Uterus (tissue), 4 donors: ENCODE data around the gene ARR3. TPM values are rescaled to one million over a fixed set of nuclear protein-coding genes. Genes with fewer than 3 reads are reported as not detected.

Experiments used
- DNase-seq, 2 donors: peaks; one replicate each; pipeline ENCODE4 v3.0.0-alpha.2; 2019 to 2020
- H3K27ac ChIP-seq, 2 donors: fragments of 200-600 bp; sonication (generic); 1 replicate in 1 of 2; 2 replicates in 1 of 2; pipeline ENCODE4 v1.5.1; 2016 to 2018
- H3K27me3 ChIP-seq, 2 donors: fragments of 200-600 bp; sonication (generic); one replicate each; pipeline ENCODE4 v1.5.1; 2018 to 2019; ENCODE audit warnings: control low read depth in 1 of 2
- H3K36me3 ChIP-seq, 2 donors: fragments of 200-600 bp; sonication (generic); one replicate each; pipeline ENCODE4 v1.5.1; 2019; ENCODE audit warnings: control low read depth in 1 of 2
- H3K4me1 ChIP-seq, 2 donors: fragments of 200-600 bp; sonication (generic); one replicate each; pipeline ENCODE4 v1.5.1; 2018 to 2019; ENCODE audit warnings: control low read depth in 1 of 2
- H3K4me3 ChIP-seq, 2 donors: fragments of 200-600 bp; sonication (generic); 1 replicate in 1 of 2; 2 replicates in 1 of 2; pipeline ENCODE4 v1.5.1; 2018 to 2019; ENCODE audit warnings: mild to moderate bottlenecking in 1 of 2
- H3K9me3 ChIP-seq, 2 donors: fragments of 200-600 bp; sonication (generic); one replicate each; pipeline ENCODE4 v1.5.1; 2019; ENCODE audit warnings: control low read depth in 1 of 2
- POLR2A ChIP-seq, 2 donors: fragments of 450-650 bp; IDR thresholded peaks; one replicate each; pipeline ENCODE4 v1.6.1; 2016; ENCODE audit warnings: antibody characterized with exemption in 2 of 2, mild to moderate bottlenecking in 1 of 2, moderate library complexity in 1 of 2
- intact Hi-C: fragments of 100-400 bp; cut with DNase I; formaldehyde crosslinking; loops from one replicate; pipeline ENCODE4 v1.15.1; 2023; ENCODE audit warnings: low total_unique reads
- total RNA-seq, 4 donors: library from RNA; depleted of rRNA in 3 of 4; stranded (reverse); fragments of >200 nt in 3 of 4; gene quantifications; one replicate each; pipeline versions ENCODE4 v1.1.0 to v1.2.4, GENCODE V29; 2014 to 2023
- TF ChIP-seq, protein P1 (sequence below), 4 experiments: fragments of 200-600 bp in 2 of 4; fragments of 450-650 bp in 2 of 4; sonication (generic) in 2 of 4; IDR thresholded peaks; one replicate each; pipeline ENCODE4 v1.5.1; 2016 to 2019; ENCODE audit warnings: antibody characterized with exemption in 4 of 4, mild to moderate bottlenecking in 2 of 4, moderate library complexity in 1 of 4
- donor health status: DM: yes; HTN: yes; CAD: no.

ARR3 gene
- total RNA-seq, result not detected

DNA sequence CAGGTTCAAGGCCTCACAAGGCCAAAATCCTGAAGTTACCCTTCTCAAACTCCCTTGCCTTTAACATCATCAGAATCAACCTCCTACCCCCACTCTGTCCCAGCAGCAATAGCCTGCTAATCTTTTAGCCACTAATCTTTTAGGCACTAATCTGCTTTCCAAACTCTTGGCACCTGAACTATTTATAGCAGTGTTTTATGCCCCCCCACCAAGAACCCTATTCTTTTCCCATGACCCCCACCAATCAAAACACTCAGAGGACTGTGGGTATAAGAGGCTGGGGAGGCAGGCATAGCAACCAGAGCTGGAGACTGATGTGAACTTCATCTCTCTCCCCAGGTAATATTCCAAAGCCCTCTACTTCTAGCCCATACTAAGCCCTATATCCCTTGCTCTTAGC, at the start of gene ARR3:
Gene ARR3, plus strand, starts transcription at position 301 of the 400 bp plus-strand sequence. CDS start 1,052 bp downstream, outside the sequence.
- no peak within 1 kb of the TSS for H3K27ac ChIP-seq
- H3K27me3 ChIP-seq, result no peaks in the 10 kb centered on the region
- TF ChIP-seq, protein P1, sequence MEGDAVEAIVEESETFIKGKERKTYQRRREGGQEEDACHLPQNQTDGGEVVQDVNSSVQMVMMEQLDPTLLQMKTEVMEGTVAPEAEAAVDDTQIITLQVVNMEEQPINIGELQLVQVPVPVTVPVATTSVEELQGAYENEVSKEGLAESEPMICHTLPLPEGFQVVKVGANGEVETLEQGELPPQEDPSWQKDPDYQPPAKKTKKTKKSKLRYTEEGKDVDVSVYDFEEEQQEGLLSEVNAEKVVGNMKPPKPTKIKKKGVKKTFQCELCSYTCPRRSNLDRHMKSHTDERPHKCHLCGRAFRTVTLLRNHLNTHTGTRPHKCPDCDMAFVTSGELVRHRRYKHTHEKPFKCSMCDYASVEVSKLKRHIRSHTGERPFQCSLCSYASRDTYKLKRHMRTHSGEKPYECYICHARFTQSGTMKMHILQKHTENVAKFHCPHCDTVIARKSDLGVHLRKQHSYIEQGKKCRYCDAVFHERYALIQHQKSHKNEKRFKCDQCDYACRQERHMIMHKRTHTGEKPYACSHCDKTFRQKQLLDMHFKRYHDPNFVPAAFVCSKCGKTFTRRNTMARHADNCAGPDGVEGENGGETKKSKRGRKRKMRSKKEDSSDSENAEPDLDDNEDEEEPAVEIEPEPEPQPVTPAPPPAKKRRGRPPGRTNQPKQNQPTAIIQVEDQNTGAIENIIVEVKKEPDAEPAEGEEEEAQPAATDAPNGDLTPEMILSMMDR (IDR thresholded peaks at IDR 0.05), result no peak
- no peak for TF ChIP-seq POLR2A (IDR thresholded peaks at IDR 0.05)
- H3K36me3 ChIP-seq, result no peaks in the 10 kb centered on the region
- H3K4me1 ChIP-seq, result no peaks in the 10 kb centered on the region
- no peak for DNase-seq
- no peak within 1 kb of the TSS for H3K4me3 ChIP-seq
- intact Hi-C loops, result no loop called here
- no peaks in the 10 kb centered on the region for H3K9me3 ChIP-seq

DNA sequence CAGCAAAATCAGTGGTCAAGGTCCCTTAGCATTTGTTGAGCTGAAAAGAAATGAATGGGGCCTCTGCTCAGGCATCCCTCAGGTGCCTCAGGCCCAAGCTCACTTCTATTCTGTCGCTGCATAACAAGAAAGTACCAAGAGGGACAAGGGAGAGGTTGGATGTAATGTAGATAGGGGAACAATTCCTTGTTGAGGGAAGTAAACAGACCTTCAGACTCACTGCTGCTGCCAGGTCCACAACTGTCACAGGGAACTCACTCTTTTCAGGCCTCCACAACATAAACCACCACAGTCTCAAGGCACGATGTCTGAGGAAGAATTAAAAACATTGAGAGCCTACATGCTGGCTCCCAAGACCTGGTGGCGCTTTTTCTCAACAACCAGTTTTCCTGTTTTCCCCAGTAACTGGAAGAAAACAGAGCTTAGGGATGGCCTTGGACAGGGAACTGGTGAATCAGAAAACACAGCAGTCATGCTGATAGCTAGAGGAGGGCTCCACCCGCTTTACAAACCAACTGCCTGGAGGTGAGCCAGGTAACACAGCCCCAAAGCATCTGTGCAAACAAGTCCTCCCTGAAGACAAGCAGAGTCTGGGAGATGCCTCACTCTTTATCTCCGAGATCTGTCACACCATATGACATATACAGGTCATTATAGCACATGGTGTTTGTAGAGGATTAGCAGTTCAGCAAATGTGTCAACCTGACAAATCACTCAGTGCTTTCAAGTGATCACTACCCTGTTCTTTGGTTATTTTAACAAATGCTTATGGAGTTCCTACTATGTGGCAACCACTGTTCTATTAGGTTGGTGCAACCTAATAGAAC, 48.0 kb upstream of the ARR3 start:
- TF ChIP-seq POLR2A (IDR thresholded peaks at IDR 0.05), result no peak
- TF ChIP-seq, protein P1 (IDR thresholded peaks at IDR 0.05), result no peak
- DNase-seq, result no peak
- H3K36me3 ChIP-seq, result no peaks in the 10 kb centered on the region
- intact Hi-C loops, result no loop called here
- H3K4me1 ChIP-seq, result no peaks in the 10 kb centered on the region
- no peak overlapping the region for H3K27ac ChIP-seq
- H3K4me3 ChIP-seq, result no peak overlapping the region
- H3K9me3 ChIP-seq, result no peaks in the 10 kb centered on the region
- H3K27me3 ChIP-seq, result no peaks in the 10 kb centered on the region

DNA sequence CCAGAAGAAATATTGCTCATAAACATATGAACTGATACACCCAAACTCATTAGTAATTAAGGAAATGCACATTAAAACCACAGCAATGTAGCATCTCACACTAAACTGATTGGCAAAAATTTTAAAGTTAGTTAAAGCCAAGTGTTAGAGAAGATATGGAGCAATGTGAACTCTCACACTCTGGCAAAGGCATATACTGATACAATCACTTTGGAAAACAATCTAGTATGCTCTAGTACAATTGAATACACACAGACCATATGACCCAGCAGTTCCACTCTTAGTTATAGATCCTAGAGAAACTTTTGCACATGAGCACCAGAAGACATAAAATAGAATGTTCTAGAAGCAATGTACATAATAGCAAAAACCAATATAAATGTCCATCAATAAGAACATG, 42.1 kb upstream of the ARR3 start:
- H3K4me3 ChIP-seq, result no peak overlapping the region
- H3K4me1 ChIP-seq, result no peaks in the 10 kb centered on the region
- H3K9me3 ChIP-seq, result no peaks in the 10 kb centered on the region
- intact Hi-C loops, result no loop called here
- H3K27me3 ChIP-seq, result no peaks in the 10 kb centered on the region
- no peak for DNase-seq
- H3K36me3 ChIP-seq, result no peaks in the 10 kb centered on the region
- no peak overlapping the region for H3K27ac ChIP-seq
- TF ChIP-seq POLR2A (IDR thresholded peaks at IDR 0.05), result no peak
- TF ChIP-seq, protein P1 (IDR thresholded peaks at IDR 0.05), result no peak

DNA sequence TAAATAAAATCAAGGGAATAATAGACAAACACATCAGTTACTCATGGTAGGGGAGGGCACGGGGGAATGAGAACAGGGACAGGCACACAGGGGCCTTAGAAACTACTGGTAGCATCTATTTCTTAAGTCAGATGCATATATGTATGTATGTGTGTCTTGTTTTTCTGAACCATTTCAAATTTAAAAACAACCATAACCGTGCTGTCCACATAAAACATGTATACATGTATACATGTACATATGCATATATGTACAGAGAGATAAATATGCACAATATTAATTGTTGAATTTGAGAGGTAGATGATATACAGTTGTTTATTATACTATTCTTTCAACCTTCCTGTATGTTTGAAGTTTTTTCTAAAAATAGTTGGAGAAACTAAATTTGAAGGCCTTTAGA, 41.4 kb upstream of the ARR3 start:
- no peak overlapping the region for H3K4me3 ChIP-seq
- no peaks in the 10 kb centered on the region for H3K27me3 ChIP-seq
- H3K27ac ChIP-seq, result no peak overlapping the region
- intact Hi-C loops, result no loop called here
- no peaks in the 10 kb centered on the region for H3K9me3 ChIP-seq
- no peaks in the 10 kb centered on the region for H3K36me3 ChIP-seq
- H3K4me1 ChIP-seq, result no peaks in the 10 kb centered on the region
- no peak for DNase-seq
- TF ChIP-seq POLR2A (IDR thresholded peaks at IDR 0.05), result no peak
- TF ChIP-seq, protein P1 (IDR thresholded peaks at IDR 0.05), result no peak

DNA sequence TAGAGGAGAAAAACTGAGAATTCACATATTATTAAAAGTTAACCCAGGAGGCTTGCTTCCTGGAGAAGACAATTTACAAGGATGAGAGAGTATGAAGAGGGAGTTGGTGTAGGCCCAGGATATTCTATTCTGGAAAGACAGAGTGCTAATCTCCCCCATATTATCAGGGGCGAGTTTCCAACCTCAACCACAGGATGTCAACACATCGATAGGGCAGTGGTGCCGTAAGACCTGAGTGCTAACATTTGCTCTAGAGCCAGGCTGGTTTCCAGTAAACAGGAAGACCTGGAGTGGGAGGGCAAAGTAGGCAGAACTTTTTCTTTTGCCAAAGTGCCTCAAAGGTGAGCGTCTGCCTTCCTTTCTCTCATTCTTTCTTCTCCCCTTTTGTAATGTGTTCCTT, 36.5 kb upstream of the ARR3 start:
- no peak overlapping the region for H3K4me3 ChIP-seq
- no peak for DNase-seq
- no peaks in the 10 kb centered on the region for H3K27me3 ChIP-seq
- H3K9me3 ChIP-seq, result no peaks in the 10 kb centered on the region
- H3K36me3 ChIP-seq, result no peaks in the 10 kb centered on the region
- no peak for TF ChIP-seq POLR2A (IDR thresholded peaks at IDR 0.05)
- TF ChIP-seq, protein P1 (IDR thresholded peaks at IDR 0.05), result no peak
- no peaks in the 10 kb centered on the region for H3K4me1 ChIP-seq
- intact Hi-C loops, result no loop called here
- H3K27ac ChIP-seq, result no peak overlapping the region
